Sigmoid colon (tissue), 7 donors: ENCODE measurements around the gene DPM2. TPM values are rescaled to one million over a fixed set of nuclear protein-coding genes. Genes with fewer than 3 reads are reported as not detected.
A peak's percentile ranks its signal among the peaks of the same experiment; 100 is the strongest.

ENCODE experiments used
- DNase-seq: peaks from one replicate; pipeline ENCODE4 v3.0.0-alpha.2; 2019
- H3K27ac ChIP-seq, 4 donors: fragments of 200-600 bp; sonication (generic); one replicate each; pipeline ENCODE4 v1.5.1; 2016 to 2019; ENCODE audit warnings: mild to moderate bottlenecking in 1 of 4
- H3K27me3 ChIP-seq, 3 donors: fragments of 200-600 bp; sonication (generic); one replicate each; pipeline ENCODE4 v1.5.1; 2019; ENCODE audit warnings: mild to moderate bottlenecking in 1 of 3
- H3K36me3 ChIP-seq, 4 donors: fragments of 200-600 bp; sonication (generic); one replicate each; pipeline ENCODE4 v1.5.1; 2016 to 2019
- H3K4me1 ChIP-seq, 4 donors: fragments of 200-600 bp; sonication (generic); one replicate each; pipeline ENCODE4 v1.5.1; 2017 to 2019
- H3K4me3 ChIP-seq, 4 donors: fragments of 200-600 bp; sonication (generic); one replicate each; pipeline ENCODE4 v1.5.1; 2017 to 2019; ENCODE audit warnings: mild to moderate bottlenecking in 2 of 4, moderate library complexity in 1 of 4
- H3K9me3 ChIP-seq, 4 donors: fragments of 200-600 bp in 3 of 4; sonication (generic) in 3 of 4; one replicate each; pipeline versions ENCODE4 v1.5.1 to v1.6.1; 2013 to 2019
- EP300 ChIP-seq, 4 donors: sonication (generic); formaldehyde crosslinking; IDR thresholded peaks; one replicate each; pipeline ENCODE4 v1.6.1; 2017; ENCODE audit warnings: antibody characterized with exemption in 4 of 4
- POLR2A ChIP-seq, 2 donors: fragments of 450-650 bp; IDR thresholded peaks; one replicate each; pipeline ENCODE4 v1.6.1; 2016; ENCODE audit warnings: antibody characterized with exemption in 2 of 2, mild to moderate bottlenecking in 2 of 2, moderate library complexity in 2 of 2
- POLR2AphosphoS5 ChIP-seq, 4 donors: sonication (generic); formaldehyde crosslinking; IDR thresholded peaks; one replicate each; pipeline ENCODE4 v1.6.1; 2017; ENCODE audit warnings: antibody characterized with exemption in 4 of 4
- WGBS, 2 donors: extraction: QIAGEN DNeasy Blood & Tissue Kit; methylation state at CpG; one replicate each; pipeline ENCODE4 v1.1.7; 2013; 5-methylcytosine and 5-hydroxymethylcytosine counted together
- intact Hi-C: fragments of 100-400 bp; cut with DNase I; formaldehyde crosslinking; loops from one replicate; pipeline ENCODE4 v1.15.1; 2023
- polyA plus RNA-seq, 3 donors: library from polyadenylated mRNA; stranded (reverse); fragments of 200-250 nt; gene quantifications; one replicate each; pipeline ENCODE4 v1.2.3, GENCODE V29; 2013
- total RNA-seq, 4 donors: library from RNA; depleted of rRNA; stranded (reverse); fragments of >200 nt; gene quantifications; one replicate each; pipeline ENCODE4 v1.1.0, GENCODE V29; 2016
- TF ChIP-seq, protein P1 (sequence below), 4 experiments: fragments of 450-650 bp in 3 of 4; fragments of 200-600 bp in 1 of 4; IDR thresholded peaks; one replicate each; pipeline ENCODE4 v1.5.1; 2016 to 2019; ENCODE audit warnings: antibody characterized with exemption in 4 of 4, mild to moderate bottlenecking in 3 of 4, moderate library complexity in 2 of 4
- donor health status: healthy with polysubstance abuse.
- donor health status: Bipolar disorder and iron deficiency.
- donor health status: healthy.

The DPM2 gene
- total and polyA plus RNA-seq, 7 donors, result 6.0 to 41.9 (median 11.9) TPM

GRCh38 chr9:127920794-127921193, 16.9 kb downstream of the DPM2 start:
- Histone ChIP-seq H3K36me3 (no peaks in the 10 kb centered on the region), H3K27me3 (peaks cover 0 to 7% (median 0%) of the 10 kb centered on the region in 3 donors), H3K4me1 (peaks cover 0 to 46% (median 44%) of the 10 kb centered on the region in 4 donors), H3K9me3 (no peaks in the 10 kb centered on the region), H3K27ac (no peak overlapping the region), H3K4me3 (no peak overlapping the region)
- DNase-seq, result no peak
- TF ChIP-seq POLR2A (IDR thresholded peaks at IDR 0.05) (no peak), POLR2AphosphoS5 (IDR thresholded peaks at IDR 0.05) (no peak), EP300 (IDR thresholded peaks at IDR 0.05) (no peak)
- TF ChIP-seq, protein P1, sequence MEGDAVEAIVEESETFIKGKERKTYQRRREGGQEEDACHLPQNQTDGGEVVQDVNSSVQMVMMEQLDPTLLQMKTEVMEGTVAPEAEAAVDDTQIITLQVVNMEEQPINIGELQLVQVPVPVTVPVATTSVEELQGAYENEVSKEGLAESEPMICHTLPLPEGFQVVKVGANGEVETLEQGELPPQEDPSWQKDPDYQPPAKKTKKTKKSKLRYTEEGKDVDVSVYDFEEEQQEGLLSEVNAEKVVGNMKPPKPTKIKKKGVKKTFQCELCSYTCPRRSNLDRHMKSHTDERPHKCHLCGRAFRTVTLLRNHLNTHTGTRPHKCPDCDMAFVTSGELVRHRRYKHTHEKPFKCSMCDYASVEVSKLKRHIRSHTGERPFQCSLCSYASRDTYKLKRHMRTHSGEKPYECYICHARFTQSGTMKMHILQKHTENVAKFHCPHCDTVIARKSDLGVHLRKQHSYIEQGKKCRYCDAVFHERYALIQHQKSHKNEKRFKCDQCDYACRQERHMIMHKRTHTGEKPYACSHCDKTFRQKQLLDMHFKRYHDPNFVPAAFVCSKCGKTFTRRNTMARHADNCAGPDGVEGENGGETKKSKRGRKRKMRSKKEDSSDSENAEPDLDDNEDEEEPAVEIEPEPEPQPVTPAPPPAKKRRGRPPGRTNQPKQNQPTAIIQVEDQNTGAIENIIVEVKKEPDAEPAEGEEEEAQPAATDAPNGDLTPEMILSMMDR (IDR thresholded peaks at IDR 0.05), result no peak
- WGBS, 2 donors, result 72 to 90% methylated on average over 7 of the region's 7 CpGs
- intact Hi-C loops, result loop anchor here (10.0 kb wide), 1 partner anchor 416 kb away; no protein-coding TSS in a partner anchor

GRCh38 chr9:127919253-127919815, 18.3 kb downstream of the DPM2 start:
- WGBS, 2 donors, result 16 to 52% methylated on average over 8 of the region's 8 CpGs
- no peaks in the 10 kb centered on the region for H3K9me3 ChIP-seq
- no peaks in the 10 kb centered on the region for H3K27me3 ChIP-seq
- peak; percentile 10 to 82 (median 44) for TF ChIP-seq POLR2AphosphoS5 (IDR thresholded peaks at IDR 0.05)
- TF ChIP-seq, protein P1 (IDR thresholded peaks at IDR 0.05), result no peak
- TF ChIP-seq POLR2A (IDR thresholded peaks at IDR 0.05), result no peak
- TF ChIP-seq EP300 (IDR thresholded peaks at IDR 0.05), result peak in 1 of 4 donors; percentile 9
- peak overlapping the region; percentile 15 to 80 (median 74) for H3K27ac ChIP-seq
- H3K4me1 ChIP-seq, result peaks cover 0 to 57% (median 52%) of the 10 kb centered on the region in 4 donors
- intact Hi-C loops, result loop anchor here (2.0 to 5.0 kb wide), 4 partner anchors 42 to 331 kb away; partner anchors contain the start of genes AK1, CDK9 and FPGS
- H3K36me3 ChIP-seq, result no peaks in the 10 kb centered on the region
- no peak overlapping the region for H3K4me3 ChIP-seq
- DNase-seq, result peak; percentile 96

DNA sequence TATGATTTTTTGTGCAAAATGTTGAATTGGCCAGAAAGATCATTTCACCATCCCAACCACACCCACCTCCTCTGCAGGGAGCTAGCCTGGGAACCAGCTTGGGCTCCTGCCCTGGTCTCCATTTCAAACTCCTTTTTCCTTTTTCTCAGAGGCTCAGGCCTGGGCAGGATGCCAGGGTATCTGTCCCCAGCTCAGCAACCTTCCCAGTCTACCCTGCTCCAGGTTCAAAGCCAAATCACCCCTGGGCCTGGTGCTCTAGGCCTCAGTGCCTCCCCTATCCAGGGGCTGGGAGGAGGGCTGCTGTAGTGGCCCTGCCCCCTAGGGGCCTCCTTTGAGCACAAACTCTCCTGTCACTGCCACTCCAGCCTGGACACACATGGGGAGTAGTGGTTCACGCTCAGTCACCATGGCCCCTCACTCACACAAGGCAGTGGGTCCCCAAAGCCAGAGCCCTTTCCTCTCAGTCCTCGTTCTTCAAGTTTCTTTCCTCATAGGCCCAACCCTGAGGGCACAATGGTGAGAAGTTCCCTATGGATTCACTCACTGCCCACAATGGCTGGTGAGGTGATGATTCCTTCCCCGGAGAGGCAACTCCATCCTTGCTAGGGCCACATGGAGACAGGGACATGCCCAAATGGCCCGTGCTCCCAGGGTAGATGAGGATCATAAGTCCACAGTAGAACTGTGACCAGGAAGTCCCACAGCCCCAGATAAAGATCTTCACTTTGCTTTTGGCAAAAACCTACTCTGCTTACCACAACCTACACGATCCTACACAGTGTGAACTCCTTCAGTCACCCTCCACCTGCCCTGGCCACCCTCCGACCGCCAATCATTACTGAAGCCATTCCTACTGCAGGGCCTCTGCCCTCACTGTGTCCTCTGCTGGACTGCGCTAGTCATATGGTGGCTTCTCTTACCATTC, 19.2 kb downstream of the DPM2 start:
- Histone ChIP-seq H3K27me3 (no peaks in the 10 kb centered on the region), H3K9me3 (no peaks in the 10 kb centered on the region), H3K4me1 (peaks cover 0 to 57% (median 52%) of the 10 kb centered on the region in 4 donors), H3K4me3 (no peak overlapping the region), H3K36me3 (no peaks in the 10 kb centered on the region), H3K27ac (peak overlapping the region; percentile 72 to 81 (median 78))
- 76 to 82% methylated on average over 8 of the region's 8 CpGs for WGBS, 2 donors
- no peak for DNase-seq
- intact Hi-C loops, result loop anchor here (2.0 to 5.0 kb wide), 4 partner anchors 41 to 330 kb away; partner anchors contain the start of genes AK1, CDK9 and FPGS
- no peak for TF ChIP-seq EP300 (IDR thresholded peaks at IDR 0.05)

GRCh38 chr9:127917603-127918002, 20.1 kb downstream of the DPM2 start:
- peak overlapping the region in 2 of 4 donors; percentile 64 to 68 for H3K4me3 ChIP-seq
- H3K27me3 ChIP-seq, result no peaks in the 10 kb centered on the region
- no peaks in the 10 kb centered on the region for H3K9me3 ChIP-seq
- peak overlapping the region; percentile 72 to 81 (median 78) for H3K27ac ChIP-seq
- no peak for DNase-seq
- TF ChIP-seq POLR2AphosphoS5 (IDR thresholded peaks at IDR 0.05), result no peak
- peaks cover 0 to 57% (median 52%) of the 10 kb centered on the region in 4 donors for H3K4me1 ChIP-seq
- peaks cover 0 to 2% (median 0%) of the 10 kb centered on the region in 4 donors for H3K36me3 ChIP-seq
- intact Hi-C loops, result loop anchor here (2.0 to 5.0 kb wide), 6 partner anchors 19 to 329 kb away; partner anchors contain the start of genes AK1, CDK9, FPGS and ST6GALNAC6
- 54 to 60% methylated on average over 6 of the region's 6 CpGs for WGBS, 2 donors

- Histone ChIP-seq H3K27me3 (no peaks in the 10 kb centered on the region), H3K27ac (peak within 1 kb of the TSS; percentile 72 to 81 (median 78)), H3K4me3 (peak within 1 kb of the TSS; percentile 51 to 68 (median 66)), H3K9me3 (no peaks in the 10 kb centered on the region), H3K36me3 (peaks cover 0 to 8% (median 3%) of the 10 kb centered on the region in 4 donors), H3K4me1 (peaks cover 0 to 55% (median 50%) of the 10 kb centered on the region in 4 donors)
- intact Hi-C loops, result loop anchor here (2.0 to 5.0 kb wide), 5 partner anchors 18 to 182 kb away; partner anchors contain the start of genes AK1, CDK9, FPGS and ST6GALNAC6
- peak; percentile 97 for DNase-seq
- 2% methylated on average over 71 of the region's 71 CpGs for WGBS, 2 donors
- TF ChIP-seq POLR2A (IDR thresholded peaks at IDR 0.05) (peak in 1 of 2 donors; percentile 39), POLR2AphosphoS5 (IDR thresholded peaks at IDR 0.05) (peak; percentile 57 to 80 (median 70))
- TF ChIP-seq, protein P1 (IDR thresholded peaks at IDR 0.05), result no peak
Measured at GRCh38 chr9:127916720-127917581, 20.7 kb downstream of the DPM2 start, which contains the start of gene ST6GALNAC4. ST6GALNAC4 (minus strand) TSS chr9:127917041; CDS start chr9:127916419, 622 bp downstream.
